GM19452 (cell line): ENCODE data around the gene RDH5.
A peak's percentile ranks its signal among the peaks of the same experiment; 100 is the strongest.

Source experiments
- ATAC-seq: cut with Tn5 transposase; IDR thresholded peaks from one replicate; pipeline ENCODE4 v1.9.1; 2021; ENCODE audit not compliant: unreplicated experiment

Gene RDH5

GRCh38 chr12:55727643-55728185, 7.5 kb downstream of the RDH5 start:
- ATAC-seq: no peak

- ATAC-seq: peak; percentile 23
Measured at GRCh38 chr12:55728186-55728938, 8.2 kb downstream of the RDH5 start.

- ATAC-seq: peak; percentile 55
Measured at GRCh38 chr12:55728939-55729818, 9.0 kb downstream of the RDH5 start, which contains the start of gene CD63. TSS of gene CD63 (minus strand) at chr12:55729009. CDS start at chr12:55728341, 668 bp downstream.

- ATAC-seq: peak; percentile 42
Measured at GRCh38 chr12:55729819-55730818, 9.9 kb downstream of the RDH5 start.

- ATAC-seq: no peak
Measured at GRCh38 chr12:55732288-55732687, 12.1 kb downstream of the RDH5 start.

- ATAC-seq: no peak
Measured at GRCh38 chr12:55733021-55733555, 12.9 kb downstream of the RDH5 start.

- ATAC-seq: no peak
Measured at GRCh38 chr12:55733858-55734257, 13.7 kb downstream of the RDH5 start.

- ATAC-seq: no peak
Measured at GRCh38 chr12:55734595-55734994, 14.4 kb downstream of the RDH5 start.

- ATAC-seq: no peak
Measured at GRCh38 chr12:55736076-55736475, 15.9 kb downstream of the RDH5 start.

- no peak for ATAC-seq
Measured at GRCh38 chr12:55736780-55737580, 16.8 kb downstream of the RDH5 start.

- ATAC-seq: no peak
Measured at GRCh38 chr12:55737581-55738122, 17.5 kb downstream of the RDH5 start.

- peak; percentile 82 for ATAC-seq
Measured at GRCh38 chr12:55738123-55739024, 18.2 kb downstream of the RDH5 start.

- no peak for ATAC-seq
Measured at GRCh38 chr12:55739025-55739378, 18.8 kb downstream of the RDH5 start.

- no peak for ATAC-seq
Measured at GRCh38 chr12:55741931-55742680, 21.9 kb downstream of the RDH5 start.

GRCh38 chr12:55742719-55743405, 22.7 kb downstream of the RDH5 start, which contains the start of gene GDF11:
TSS of gene GDF11 (plus strand) at chr12:55743122. CDS start at chr12:55743317, 195 bp downstream.
- peak; percentile 20 for ATAC-seq

- peak; percentile 45 for ATAC-seq
Measured at GRCh38 chr12:55743406-55744339, 23.5 kb downstream of the RDH5 start.
